Natural killer cell (primary cell): ENCODE measurements around the gene C1orf105. TPM values are rescaled to one million over a fixed set of nuclear protein-coding genes. Genes with fewer than 3 reads are reported as not detected.

Experiments
- ATAC-seq, 3 donors: fragments of 150-1000 bp in 2 of 3; fragments of 200-7000 bp in 1 of 3; cut with Tn5 transposase; 1 replicate in 1 of 3; 2 replicates in 2 of 3; pipeline ENCODE4 v1.10.0; 2021; ENCODE audit warnings: mild to moderate bottlenecking in 2 of 3, moderate library complexity in 2 of 3
- DNase-seq, 2 donors: peaks; one replicate each; pipeline versions ENCODE4 v3.0.0 to v3.0.0-alpha.2; 2013 to 2021; ENCODE audit warnings: mixed read lengths in 1 of 2
- H3K27ac ChIP-seq: one replicate; pipeline ENCODE4 v1.5.1; 2013; ENCODE audit warnings: mild to moderate bottlenecking, low read length
- H3K27me3 ChIP-seq: one replicate; pipeline ENCODE4 v1.6.1; 2013; ENCODE audit warnings: low read length; ENCODE audit not compliant: control insufficient read depth, insufficient read depth
- H3K36me3 ChIP-seq: one replicate; pipeline ENCODE4 v1.6.1; 2013; ENCODE audit warnings: low read length; ENCODE audit not compliant: control insufficient read depth, insufficient read depth
- H3K4me1 ChIP-seq: one replicate; pipeline ENCODE4 v1.6.1; 2013; ENCODE audit warnings: low read length; ENCODE audit not compliant: control insufficient read depth, insufficient read depth
- H3K4me3 ChIP-seq: one replicate; pipeline ENCODE4 v1.5.1; 2013; ENCODE audit warnings: low read length
- H3K9me3 ChIP-seq: one replicate; pipeline ENCODE4 v1.6.1; 2013; ENCODE audit warnings: low read length; ENCODE audit not compliant: control insufficient read depth, insufficient read depth
- H3K27ac Mint-ChIP-seq, 2 donors: one replicate each; pipeline ENCODE4 v1.8.0; 2022; ENCODE audit warnings: mild to moderate bottlenecking in 2 of 2, mixed read lengths in 2 of 2, moderate library complexity in 1 of 2
- H3K27me3 Mint-ChIP-seq, 2 donors: one replicate each; pipeline ENCODE4 v1.8.0; 2022; ENCODE audit warnings: low read depth in 2 of 2, mixed read lengths in 2 of 2
- H3K36me3 Mint-ChIP-seq: one replicate; pipeline ENCODE4 v1.8.0; 2022; ENCODE audit warnings: mixed read lengths
- H3K4me1 Mint-ChIP-seq, 2 donors: one replicate each; pipeline ENCODE4 v1.8.0; 2022; ENCODE audit warnings: mixed read lengths in 2 of 2
- H3K4me3 Mint-ChIP-seq: one replicate; pipeline ENCODE4 v1.8.0; 2022; ENCODE audit warnings: mild to moderate bottlenecking, moderate library complexity, mixed read lengths
- H3K9me3 Mint-ChIP-seq, 2 donors: one replicate each; pipeline ENCODE4 v1.8.0; 2022; ENCODE audit warnings: mixed read lengths in 2 of 2
- CTCF ChIP-seq: fragments of 200-600 bp; IDR thresholded peaks from one replicate; pipeline ENCODE4 v1.8.0; 2022; ENCODE audit warnings: antibody characterized with exemption
- WGBS: methylation state at CpG from one replicate; pipeline ENCODE4 v1.1.7; 2013; ENCODE audit warnings: missing lambda C conversion rate; ENCODE audit not compliant: insufficient coverage; 5-methylcytosine and 5-hydroxymethylcytosine counted together
- intact Hi-C: fragments of 100-400 bp; cut with micrococcal nuclease; formaldehyde crosslinking; loops from one replicate; pipeline ENCODE4 v1.14.2; 2022
- total RNA-seq, 4 donors: library from RNA; stranded (reverse); fragments of 120-200 nt in 1 of 4; gene quantifications; one replicate each; pipeline versions ENCODE4 v1.2.3 to v1.2.4, GENCODE V29; 2013 to 2022

The C1orf105 gene
- total RNA-seq, 3 donors from 2014 or later (not counting 1 experiment from before 2014, with no cell fraction given), result not detected

DNA sequence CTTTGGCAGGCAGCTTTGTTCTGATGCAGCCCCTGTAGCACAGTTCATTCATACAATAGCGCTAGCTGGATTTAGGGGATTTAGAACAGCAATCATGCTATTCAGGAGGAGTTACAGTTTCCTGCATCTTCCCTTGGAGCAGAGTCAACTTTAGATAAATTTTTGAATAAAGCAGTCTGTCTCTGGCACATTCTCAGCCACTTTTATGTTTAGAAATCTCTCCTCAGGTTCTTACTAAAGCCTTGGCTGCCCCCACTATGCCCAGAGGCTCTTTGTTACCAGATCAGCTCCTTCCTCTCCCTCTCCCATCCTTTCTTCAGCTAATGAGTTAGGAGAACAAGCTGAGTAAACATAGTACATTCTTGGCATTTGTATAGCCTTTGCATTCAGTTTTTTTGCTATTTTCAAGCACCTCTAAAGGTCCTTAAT lies 40.4 kb downstream of the C1orf105 start:
- TF ChIP-seq CTCF, result no peak
- DNase-seq (no peak), ATAC-seq (no peak)
- no peaks in the 10 kb centered on the region for H3K4me1 ChIP-seq
- H3K36me3 ChIP-seq, result no peaks in the 10 kb centered on the region
- no peaks in the 10 kb centered on the region for H3K9me3 Mint-ChIP-seq
- no peaks in the 10 kb centered on the region for H3K27me3 ChIP-seq
- H3K27me3 Mint-ChIP-seq, result peaks cover 11 to 12% of the 10 kb centered on the region in 2 donors
- WGBS, result 100% methylated on average over 1 of the region's 1 CpG
- no peaks in the 10 kb centered on the region for H3K36me3 Mint-ChIP-seq
- no peak overlapping the region for H3K27ac ChIP-seq
- no peaks in the 10 kb centered on the region for H3K4me1 Mint-ChIP-seq
- no peak overlapping the region for H3K27ac Mint-ChIP-seq
- no peak overlapping the region for H3K4me3 ChIP-seq
- intact Hi-C loops, result no loop called here
- H3K9me3 ChIP-seq, result no peaks in the 10 kb centered on the region
- H3K4me3 Mint-ChIP-seq, result no peak overlapping the region

GRCh38 chr1:172465617-172466016 lies 45.1 kb downstream of the C1orf105 start:
- Histone ChIP-seq H3K27ac (no peak overlapping the region), H3K9me3 (no peaks in the 10 kb centered on the region), H3K4me1 (no peaks in the 10 kb centered on the region), H3K36me3 (no peaks in the 10 kb centered on the region), H3K4me3 (no peak overlapping the region), H3K27me3 (no peaks in the 10 kb centered on the region)
- no peak overlapping the region for H3K4me3 Mint-ChIP-seq
- H3K4me1 Mint-ChIP-seq, result no peaks in the 10 kb centered on the region
- H3K27me3 Mint-ChIP-seq, result peaks cover 9 to 14% of the 10 kb centered on the region in 2 donors
- ATAC-seq, result no peak
- H3K27ac Mint-ChIP-seq, result no peak overlapping the region
- no peaks in the 10 kb centered on the region for H3K9me3 Mint-ChIP-seq
- no peak for TF ChIP-seq CTCF
- WGBS, result 68% methylated on average over 1 of the region's 1 CpG
- no peaks in the 10 kb centered on the region for H3K36me3 Mint-ChIP-seq
- intact Hi-C loops, result no loop called here
- DNase-seq, result no peak

DNA sequence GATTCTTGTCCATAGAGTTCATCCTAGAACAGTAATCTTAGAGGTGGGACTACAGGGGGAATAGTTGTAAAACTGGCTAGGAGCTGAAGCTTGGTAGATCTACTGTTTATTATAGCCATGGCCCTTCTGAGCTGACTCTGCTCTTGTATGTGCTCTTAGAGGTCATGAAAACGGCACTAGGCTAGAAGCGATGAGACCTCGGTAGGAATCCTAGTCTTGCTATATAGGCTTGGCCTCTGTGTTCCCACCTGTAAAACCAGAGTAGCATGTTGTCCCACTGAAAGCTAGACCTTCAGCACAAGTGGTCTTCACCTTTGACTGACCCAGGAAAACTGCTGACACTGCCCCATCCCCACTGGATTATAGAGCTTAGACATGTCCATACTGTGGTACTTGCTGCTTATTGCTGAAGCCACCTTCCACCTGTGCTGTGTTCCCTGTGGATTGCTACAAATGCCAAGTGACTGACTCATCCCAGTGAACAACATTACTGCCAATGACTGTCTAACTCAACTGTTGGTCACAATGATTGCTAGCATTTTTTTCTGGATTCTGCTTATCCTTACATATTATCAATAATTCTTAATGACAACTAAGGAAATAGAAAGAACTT lies 46.4 kb downstream of the C1orf105 start:
- no peaks in the 10 kb centered on the region for H3K4me1 Mint-ChIP-seq
- H3K27ac ChIP-seq, result no peak overlapping the region
- H3K36me3 ChIP-seq, result no peaks in the 10 kb centered on the region
- H3K27me3 ChIP-seq, result no peaks in the 10 kb centered on the region
- no peak for ATAC-seq
- H3K9me3 ChIP-seq, result no peaks in the 10 kb centered on the region
- no peaks in the 10 kb centered on the region for H3K4me1 ChIP-seq
- TF ChIP-seq CTCF, result no peak
- H3K4me3 ChIP-seq, result no peak overlapping the region
- DNase-seq, result no peak
- no peak overlapping the region for H3K4me3 Mint-ChIP-seq
- whole genome bisulfite sequencing, result over 99% methylated on average over 3 of the region's 3 CpGs
- intact Hi-C loops, result no loop called here
- H3K27ac Mint-ChIP-seq, result no peak overlapping the region
- H3K36me3 Mint-ChIP-seq, result no peaks in the 10 kb centered on the region
- H3K9me3 Mint-ChIP-seq, result no peaks in the 10 kb centered on the region
- H3K27me3 Mint-ChIP-seq, result peaks cover 10 to 11% of the 10 kb centered on the region in 2 donors

GRCh38 chr1:172467446-172467845 lies 47.0 kb downstream of the C1orf105 start:
- Histone ChIP-seq H3K36me3 (no peaks in the 10 kb centered on the region), H3K9me3 (no peaks in the 10 kb centered on the region), H3K27ac (no peak overlapping the region), H3K4me3 (no peak overlapping the region), H3K27me3 (no peaks in the 10 kb centered on the region), H3K4me1 (no peaks in the 10 kb centered on the region)
- 0% methylated on average over 1 of the region's 3 CpGs for WGBS
- no peak overlapping the region for H3K27ac Mint-ChIP-seq
- no peaks in the 10 kb centered on the region for H3K4me1 Mint-ChIP-seq
- DNase-seq, result no peak
- no peaks in the 10 kb centered on the region for H3K36me3 Mint-ChIP-seq
- ATAC-seq, result no peak
- H3K9me3 Mint-ChIP-seq, result no peaks in the 10 kb centered on the region
- intact Hi-C loops, result no loop called here
- no peak overlapping the region for H3K4me3 Mint-ChIP-seq
- peaks cover 11 to 14% of the 10 kb centered on the region in 2 donors for H3K27me3 Mint-ChIP-seq
- no peak for TF ChIP-seq CTCF
